HG03469 (cell line): ENCODE results near the gene TBRG1.

Experiments
- ATAC-seq: cut with Tn5 transposase; IDR thresholded peaks from one replicate; pipeline ENCODE4 v1.9.1; 2021; ENCODE audit warnings: mild to moderate bottlenecking, moderate library complexity, moderate number of reproducible peaks; ENCODE audit not compliant: unreplicated experiment

The TBRG1 gene

DNA sequence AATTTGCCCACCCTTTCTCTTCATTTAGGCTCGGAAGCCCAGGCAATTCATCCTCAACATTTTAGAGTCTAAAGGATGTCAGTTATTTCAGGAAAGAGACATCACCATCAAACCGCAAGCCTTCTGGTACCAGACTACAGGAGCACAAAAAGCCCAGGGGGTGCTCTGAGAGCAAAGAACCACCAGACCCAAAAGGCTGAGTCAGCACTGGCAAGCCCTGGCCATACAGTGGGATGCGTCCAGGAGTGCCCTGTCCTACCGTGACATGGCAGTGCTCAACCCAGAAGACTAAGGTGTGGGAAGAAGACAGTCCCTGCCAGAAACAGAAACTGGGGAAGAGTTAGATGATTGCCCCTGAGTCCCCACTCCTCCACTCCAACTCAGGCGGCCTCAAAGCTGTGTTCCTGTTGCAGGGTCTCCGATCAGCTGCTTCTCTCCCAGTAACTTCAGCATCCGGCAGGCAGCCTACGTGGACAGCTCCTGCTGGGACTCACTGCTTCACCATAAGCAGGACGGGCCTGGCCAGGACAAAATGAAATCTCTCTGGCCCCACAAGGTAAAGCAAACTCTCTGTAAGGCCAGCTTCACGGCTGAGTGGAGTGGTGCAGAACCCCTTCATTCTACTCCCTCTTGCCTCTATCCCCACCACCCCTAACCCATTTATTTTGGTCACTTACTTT lies 10.0 kb upstream of the TBRG1 start:
- ATAC-seq: no peak

DNA sequence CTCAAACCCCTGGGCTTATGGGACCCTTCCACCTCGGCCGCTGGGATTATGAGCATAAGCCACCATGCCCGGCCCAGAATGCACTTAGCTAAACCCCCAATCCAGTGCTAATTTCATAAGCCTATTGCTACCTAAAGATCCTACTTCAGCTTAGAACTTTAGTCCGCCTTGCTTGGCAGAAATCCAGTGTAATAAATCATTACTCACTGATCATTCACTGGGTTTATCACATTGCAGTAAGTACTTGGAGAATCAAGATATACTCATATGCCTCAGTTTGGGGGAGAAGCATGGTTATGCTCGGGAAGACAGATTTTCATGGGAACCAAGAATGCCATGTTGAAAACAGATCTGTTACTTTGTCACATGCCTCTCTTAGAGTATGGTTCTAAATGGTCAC lies 3.8 kb upstream of the TBRG1 start:
- ATAC-seq: no peak

DNA sequence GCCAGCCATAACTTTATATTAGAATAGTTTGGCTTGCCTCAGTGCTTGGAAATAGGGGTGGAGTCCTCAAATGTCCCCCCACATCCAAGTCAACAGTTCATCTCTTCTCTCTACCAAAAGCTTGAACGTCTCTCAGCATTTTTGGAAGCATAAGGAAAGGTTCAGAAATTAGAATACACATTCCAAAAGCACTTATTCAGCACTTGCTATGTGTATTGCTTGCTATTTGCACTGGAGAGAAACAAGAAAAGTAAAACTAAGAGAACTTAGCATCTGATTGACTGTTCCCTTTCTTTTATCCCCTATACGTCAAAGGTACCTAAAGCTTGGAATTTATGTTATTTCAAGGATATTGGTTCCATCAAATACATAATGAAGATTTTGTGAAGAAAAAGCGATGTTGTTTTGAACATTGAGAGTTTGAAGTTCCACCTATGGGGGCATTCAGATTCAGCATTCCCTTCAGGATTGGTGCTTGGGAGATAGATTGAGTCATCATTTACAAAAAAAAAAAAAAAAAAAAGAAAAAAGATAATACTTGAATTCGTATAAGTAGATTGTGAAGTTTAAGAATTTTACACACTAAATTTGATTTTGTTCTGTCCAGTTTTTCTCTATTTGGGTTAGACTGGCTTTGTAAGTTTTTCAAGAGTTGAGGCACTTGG lies 1.3 kb downstream of the TBRG1 start:
- no peak for ATAC-seq

DNA sequence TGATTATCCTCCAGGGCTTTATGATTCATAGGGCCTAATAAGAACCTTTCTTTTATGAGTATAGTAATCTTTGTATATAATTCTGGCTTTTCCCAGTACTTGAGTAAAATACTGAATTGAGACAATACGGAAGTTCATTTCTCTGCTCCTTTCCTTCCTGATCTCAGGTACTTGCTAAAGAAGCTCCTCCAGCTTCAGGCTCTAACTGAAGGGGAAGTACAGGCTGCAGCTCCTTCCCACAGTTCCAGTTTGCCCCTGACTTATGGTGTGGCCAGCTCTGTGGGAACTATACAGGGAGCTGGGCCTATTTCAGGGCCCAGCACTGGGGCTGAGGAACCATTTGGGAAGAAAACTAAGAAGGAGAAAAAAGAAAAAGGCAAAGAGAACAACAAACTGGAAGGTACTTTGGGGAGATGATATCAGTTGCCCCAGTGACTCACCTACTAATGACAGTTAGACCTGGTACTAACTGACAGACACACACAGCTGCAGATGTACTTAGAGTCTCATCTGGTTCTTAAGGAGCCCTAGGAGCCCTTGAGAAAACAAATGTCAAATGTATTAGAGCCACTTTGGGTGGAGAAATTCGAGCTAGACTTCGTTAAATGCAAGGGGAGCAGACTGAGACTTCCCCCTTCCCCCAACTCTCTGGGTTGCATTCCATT lies 3.0 kb downstream of the TBRG1 start:
- ATAC-seq: no peak

DNA sequence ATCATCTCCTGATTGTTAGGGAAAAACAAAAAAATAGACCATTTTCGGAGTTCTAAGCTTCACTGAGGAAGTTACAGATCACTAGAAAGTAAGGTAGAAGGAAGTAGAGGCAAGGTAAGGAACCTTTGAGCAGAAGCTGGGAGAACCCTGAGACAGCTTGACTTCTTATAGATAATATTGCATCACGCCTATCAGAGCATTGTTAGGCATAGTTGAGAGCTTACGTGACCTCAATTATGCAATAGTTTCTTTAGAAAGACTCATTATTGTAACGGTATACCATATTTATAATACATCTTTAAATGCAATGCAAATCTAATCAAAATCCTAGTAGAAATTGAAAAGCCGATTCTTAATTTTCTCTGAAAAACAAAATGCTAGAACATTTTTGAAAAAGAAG lies 4.9 kb downstream of the TBRG1 start:
- ATAC-seq: no peak

DNA sequence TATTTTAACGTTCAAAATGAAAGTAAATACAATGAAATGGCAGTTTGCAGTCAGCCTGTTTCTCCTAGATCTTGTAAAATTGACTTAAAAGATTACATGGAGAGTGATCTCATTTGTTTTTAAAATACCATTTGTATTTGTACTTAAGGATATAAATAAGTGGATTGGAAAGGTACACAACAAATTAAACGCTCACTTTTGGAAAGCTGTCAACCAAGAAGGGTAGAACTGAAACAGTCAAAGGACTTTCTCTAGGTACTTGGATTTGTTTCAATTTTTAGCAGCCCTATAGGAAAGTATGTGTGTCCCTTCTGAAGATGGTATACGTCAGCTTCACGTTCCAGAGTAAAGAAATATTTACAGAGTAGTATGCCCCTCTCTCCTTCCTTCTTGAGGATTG lies 7.3 kb downstream of the TBRG1 start:
- ATAC-seq: no peak

DNA sequence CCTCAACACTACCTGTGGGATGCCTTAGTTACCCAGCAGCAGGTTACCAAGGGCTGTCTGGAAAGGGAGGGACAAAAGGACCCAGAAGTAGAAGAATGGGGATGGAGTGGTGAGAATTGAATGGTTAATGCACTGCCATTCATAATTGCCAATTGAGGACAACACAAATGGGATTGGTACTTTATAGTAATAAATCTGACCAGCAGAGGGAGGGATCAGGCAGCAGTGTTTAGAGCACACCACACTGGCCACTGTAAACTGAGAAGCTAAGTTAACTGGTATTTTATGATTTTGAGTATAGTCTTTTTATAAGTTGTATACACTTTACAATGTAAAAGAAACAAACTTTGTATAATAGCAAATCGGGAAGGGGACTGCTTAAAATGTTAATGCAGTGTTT lies 10.7 kb downstream of the TBRG1 start:
- no peak for ATAC-seq

DNA sequence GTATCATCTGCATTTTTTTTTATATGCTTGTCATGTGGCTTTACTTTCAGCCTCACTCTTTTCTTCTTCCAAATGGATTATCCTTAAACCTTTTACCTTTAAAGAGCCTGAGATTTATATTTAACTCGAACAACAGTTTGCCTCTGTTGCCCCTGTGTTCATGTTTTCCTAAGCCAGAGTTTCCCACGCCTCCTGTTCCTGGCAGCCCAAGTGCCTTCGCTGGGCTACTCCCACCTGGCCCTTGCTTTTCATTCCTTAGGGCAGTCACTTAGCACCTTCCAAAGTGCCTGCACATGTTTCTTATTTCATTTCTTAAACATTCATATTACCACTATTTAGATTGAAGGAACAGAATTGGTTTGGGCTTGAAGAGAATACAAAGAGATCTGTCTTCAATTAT lies 13.3 kb downstream of the TBRG1 start:
- no peak for ATAC-seq

DNA sequence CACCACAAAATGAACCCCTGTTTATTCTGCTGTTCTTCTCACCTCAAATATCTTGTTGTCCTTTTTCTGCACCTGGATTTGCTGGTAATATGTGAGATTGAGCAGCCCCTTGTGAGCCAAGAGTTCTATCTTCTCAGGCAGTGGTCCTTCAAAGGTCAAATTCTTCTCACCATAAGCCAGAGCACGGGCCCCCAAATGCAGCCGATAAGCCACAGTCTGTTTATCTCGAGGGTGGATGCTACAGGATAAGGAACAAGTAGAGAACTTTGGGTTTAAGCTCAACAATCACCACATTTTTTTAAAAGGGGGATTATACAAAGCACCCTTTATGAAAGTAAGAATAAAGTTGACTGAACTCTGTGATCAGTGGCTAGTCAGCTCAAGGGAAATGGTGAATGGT lies 15.8 kb downstream of the TBRG1 start:
- no peak for ATAC-seq

DNA sequence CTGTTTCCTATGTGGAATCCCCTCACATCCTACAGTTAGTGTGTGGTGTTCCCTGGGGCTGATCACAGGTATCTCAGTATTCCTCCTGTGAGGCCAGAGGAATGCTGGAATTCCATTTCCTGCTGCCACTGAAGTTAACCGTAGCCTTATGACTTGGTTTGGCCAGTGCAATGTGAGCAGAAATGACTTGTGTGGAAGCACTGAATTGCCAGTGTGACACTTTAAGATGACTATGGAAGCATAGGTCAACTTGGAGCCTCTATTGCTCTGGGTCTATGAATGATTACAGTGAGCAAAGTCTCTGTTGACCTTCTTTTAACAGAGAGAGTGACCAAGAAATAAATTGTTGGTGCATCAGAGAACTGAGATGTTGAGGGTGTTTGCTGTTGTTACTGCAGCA lies 16.5 kb downstream of the TBRG1 start:
- no peak for ATAC-seq

DNA sequence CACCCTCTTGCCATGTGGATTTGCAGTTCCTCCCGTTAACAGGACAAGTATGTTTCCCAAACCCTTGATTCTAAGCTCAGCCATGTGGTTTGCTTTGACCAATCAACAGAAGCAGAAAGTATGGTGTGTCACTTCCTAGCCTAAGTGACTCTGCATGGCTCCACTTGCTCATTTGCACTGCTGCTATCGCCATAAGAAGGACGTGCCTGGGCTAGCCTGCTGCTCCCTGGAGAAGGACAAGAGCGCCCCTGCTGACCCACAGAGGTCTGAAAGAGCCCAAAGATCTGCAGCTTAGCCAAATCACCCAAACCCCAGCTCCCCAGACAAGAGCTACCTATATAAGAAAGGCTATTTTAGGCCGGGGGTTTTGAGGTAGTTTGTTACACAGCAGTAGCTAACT lies 18.0 kb downstream of the TBRG1 start:
- ATAC-seq: no peak

DNA sequence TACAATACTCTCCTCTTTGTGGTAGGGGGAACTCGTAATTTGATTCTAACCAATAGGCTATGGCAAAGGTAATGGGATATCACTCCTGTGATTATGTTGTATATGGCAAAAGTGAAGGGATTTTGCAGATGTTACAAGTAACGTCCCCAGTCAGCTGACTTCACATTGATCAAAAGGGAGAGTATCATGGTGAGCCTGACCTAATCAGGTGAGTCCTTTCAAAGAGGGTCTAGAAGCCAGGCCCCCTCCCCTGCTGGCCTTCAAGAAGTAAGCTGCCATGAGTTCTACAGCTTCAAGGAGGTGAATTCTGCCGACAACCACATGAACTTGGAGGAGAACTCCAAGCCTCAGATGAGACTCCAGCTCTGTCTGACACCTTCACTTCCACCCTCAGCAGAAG lies 20.0 kb downstream of the TBRG1 start:
- ATAC-seq: no peak

DNA sequence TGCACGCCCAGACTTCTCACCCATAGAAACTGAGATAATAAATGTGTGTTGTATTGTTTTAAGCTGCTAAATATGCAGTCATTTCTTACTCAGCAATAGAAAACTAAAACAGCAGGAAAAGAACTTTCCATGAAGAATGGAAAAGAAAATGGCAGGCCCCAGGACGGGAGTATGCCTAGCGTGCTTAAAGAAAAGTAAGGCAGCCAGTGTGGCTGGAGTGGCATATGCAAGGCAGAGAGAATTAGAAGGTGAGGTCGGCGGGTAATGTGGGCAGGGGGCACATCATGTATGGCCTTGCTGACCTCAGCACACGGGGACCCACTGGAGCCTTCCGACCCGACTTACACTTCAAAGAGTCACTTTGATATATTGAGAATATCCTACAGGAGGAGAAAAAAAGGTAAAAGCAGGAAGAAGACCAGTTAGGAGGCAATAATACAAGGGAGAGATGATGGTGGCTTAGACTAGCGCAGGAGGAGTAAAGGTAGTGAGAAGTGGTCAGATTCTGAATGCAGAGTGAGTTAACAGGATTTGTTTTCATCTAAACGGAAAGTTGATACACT lies 20.5 kb downstream of the TBRG1 start:
- no peak for ATAC-seq

DNA sequence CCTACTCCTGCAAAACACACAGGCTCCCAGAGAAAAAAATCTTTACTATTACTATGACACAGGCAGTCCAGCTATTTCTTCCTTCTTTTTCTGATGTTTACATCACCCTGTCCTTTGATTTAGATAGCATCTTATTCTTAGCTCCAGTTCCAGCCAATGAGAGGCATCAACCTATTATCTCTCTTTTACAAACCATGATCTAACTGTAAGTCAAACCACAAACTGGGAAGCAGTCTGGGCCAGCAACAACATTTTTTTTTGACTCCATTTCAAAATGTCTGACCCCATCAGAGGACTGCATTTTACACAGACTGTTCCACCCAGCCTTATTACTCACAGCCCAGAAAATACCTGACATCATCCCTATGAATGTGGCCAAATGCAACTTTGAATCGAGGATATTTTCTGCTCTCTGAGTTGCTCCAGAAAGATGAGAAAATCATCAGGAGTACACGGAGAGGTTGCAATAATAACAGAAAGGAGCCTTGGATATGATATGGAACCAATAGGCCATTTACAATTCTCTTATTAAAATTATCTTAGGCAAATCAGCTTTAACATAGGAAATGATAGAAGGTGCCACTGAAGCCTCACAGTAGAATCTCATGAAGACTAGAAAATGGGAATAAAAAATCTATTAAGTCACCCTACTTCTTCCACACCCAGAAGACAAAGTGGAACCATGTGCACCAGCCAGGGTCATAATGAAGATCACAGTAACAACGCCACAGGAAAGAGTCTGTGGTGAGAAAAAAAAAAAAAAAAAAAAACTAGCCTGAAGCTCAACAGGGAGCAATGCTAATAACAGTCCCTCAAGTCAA lies 21.2 kb downstream of the TBRG1 start:
- ATAC-seq: no peak

DNA sequence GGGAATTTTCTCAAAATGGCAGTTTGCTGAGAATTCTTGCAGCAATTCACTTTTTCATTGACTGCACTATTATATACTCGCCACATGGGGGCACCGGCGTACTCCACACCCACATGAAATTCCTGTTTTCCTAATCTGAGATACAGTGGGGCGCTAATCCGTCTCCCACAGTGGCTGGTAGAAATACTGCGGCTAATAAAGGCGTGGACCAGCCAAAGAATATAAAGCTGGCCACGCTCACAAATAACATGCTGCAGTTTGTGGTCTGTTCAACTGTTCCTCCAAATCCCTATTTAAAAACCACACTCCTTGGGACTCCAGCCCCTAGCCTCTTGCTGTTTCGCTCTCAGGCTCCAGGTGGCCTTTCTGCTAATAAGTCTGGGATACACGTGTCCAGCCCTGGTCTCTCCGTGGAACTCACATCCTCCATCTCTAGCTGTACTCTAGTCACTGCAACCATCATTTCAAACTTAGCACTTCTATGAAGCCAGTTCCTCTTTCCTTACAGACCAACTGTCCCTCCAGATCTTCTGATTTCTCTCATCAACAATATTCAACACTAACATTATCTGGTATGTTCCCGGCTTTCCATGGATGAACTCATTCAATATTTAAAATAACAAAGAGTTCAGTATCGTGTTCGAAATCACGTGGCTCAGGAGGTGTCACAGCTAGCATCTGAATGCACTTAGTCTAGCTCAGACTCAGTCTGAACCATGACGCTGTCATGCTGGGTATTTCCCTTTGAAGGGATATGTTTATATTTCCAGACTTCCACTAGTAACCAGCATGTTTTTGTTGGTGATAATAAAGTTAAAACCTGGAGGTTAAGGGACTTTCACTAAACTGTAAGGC lies 22.0 kb downstream of the TBRG1 start:
- ATAC-seq: no peak

DNA sequence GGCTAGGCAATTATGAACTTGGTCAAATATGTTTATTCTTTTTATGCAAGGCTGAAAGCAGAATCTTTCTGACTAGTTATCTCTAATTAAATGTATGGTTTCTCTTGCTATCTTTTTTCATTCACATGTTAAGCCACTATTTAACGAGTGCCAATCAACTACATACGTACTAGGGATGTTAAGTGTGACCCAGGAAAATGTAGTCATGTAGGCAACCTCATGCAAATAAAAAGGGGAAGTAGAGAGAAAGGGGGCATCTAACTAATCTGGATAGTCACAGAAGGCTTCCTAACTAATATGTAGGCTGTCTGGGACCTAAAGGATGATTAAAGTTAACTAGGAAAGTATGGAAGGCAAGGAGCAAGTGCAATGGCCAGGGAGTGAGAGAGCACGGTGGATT lies 23.5 kb downstream of the TBRG1 start:
- ATAC-seq: peak; percentile 73

DNA sequence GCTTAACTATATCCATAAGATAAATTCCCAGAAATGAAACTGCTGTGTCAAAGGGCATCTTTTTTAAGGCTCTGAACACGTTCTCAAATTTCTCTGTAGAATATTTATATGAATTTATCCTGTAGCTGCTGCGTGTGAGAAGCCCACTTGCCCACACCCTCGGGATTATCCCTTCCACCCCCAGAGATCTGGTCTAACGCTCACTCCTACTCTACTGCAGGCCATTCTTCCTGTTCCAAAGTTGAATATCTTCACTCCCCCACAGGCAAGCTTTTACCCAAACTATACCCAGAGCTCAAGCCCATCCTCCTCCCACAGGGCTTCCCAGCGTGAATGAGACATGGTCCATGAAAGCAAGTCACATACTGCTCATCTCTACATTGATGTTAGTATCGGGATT lies 25.9 kb downstream of the TBRG1 start:
- ATAC-seq: no peak

DNA sequence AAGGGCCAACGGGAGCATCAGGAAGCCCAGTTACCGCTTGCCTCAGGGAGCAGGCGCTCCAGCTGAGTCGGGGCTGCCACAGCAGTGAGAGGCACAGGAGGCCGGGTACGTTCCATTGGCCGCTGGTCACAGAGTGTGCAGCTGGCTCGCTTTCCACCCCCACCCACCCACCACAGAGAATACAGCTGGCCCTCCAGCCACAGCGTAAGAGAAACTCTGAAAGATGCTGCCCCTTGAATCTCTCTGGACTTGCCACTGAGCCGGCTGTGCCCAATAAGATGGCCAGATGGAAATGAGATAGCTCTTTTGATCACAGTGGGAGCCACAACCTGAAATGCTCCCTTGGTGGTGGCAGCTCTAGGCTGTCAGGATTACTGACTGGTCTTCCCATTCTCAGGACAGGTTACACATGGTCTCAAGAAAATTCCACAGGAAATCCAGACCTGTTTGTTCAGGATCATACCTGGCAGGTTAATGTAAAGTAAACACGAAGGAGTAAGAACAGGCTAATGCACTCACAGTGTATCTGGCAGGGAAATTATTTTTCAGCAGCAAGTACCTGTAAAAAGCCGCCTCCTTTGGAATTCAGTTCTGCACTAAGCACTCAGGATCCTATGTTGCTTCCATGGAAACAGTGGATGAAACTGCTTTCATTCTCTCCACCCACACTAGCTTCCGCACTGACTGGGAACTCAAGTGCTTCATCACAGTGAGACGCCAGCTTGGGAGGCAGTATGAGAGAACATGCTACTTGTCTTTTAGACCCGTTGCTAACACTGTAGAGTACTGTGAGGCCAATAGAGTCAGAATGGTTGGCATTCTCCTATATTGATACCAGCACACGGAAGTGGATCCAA lies 34.3 kb downstream of the TBRG1 start:
- ATAC-seq: no peak

DNA sequence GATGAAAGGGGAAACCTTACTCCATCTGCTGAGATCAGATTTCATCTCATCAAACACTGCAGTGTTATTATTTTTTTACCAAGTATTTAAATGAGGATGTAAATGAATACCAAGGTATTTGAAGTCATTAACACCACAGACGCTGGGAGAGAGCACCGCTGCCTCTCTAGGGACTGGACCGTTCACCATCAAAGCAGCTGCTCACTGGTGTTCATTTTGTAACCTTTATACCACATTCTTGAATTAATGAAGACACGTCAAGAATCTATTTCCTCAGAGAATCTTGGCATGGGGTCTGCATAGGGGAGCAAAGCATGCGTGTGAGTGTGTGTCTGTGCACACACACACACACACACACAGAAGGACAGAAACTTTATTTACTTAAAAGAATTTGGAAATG lies 35.2 kb downstream of the TBRG1 start:
- no peak for ATAC-seq
